Measurements from ENCODE around the gene CTXN1. TPM values are rescaled to one million over a fixed set of nuclear protein-coding genes. Genes with fewer than 3 reads are reported as not detected.

The CTXN1 gene
- total and polyA plus RNA-seq, 4 donors = 4.3 to 182 (median 87.7) TPM

GRCh38 chr19:7953576-7953975 is 27.6 kb upstream of the CTXN1 start:
- Histone ChIP-seq H3K27me3 (ENCODE audit: control insufficient read depth, insufficient read depth, low read length) (no peaks in the 10 kb centered on the region), H3K36me3 (ENCODE audit: control insufficient read depth, insufficient read depth, low read length) (peaks cover 29% of the 10 kb centered on the region), H3K4me1 (ENCODE audit: control insufficient read depth, insufficient read depth, low read length) (peaks cover 4% of the 10 kb centered on the region), H3K9me3 (ENCODE audit: control insufficient read depth, insufficient read depth, low read length) (no peaks in the 10 kb centered on the region), H3K27ac (ENCODE audit: low read depth, low read length) (no peak overlapping the region), H3K4me3 (ENCODE audit: low read depth, low read length) (no peak overlapping the region)
- WGBS (ENCODE audit: insufficient coverage) = 80% methylated on average over 7 of the region's 7 CpGs
- no peak for DNase-seq (ENCODE audit: low read depth in 4 of 6, low spot score in 6 of 6)

- Histone ChIP-seq H3K4me1 (ENCODE audit: control insufficient read depth, insufficient read depth, low read length) (peaks cover 4% of the 10 kb centered on the region), H3K4me3 (ENCODE audit: low read depth, low read length) (no peak overlapping the region), H3K27ac (ENCODE audit: low read depth, low read length) (no peak overlapping the region), H3K36me3 (ENCODE audit: control insufficient read depth, insufficient read depth, low read length) (peaks cover 25% of the 10 kb centered on the region), H3K27me3 (ENCODE audit: control insufficient read depth, insufficient read depth, low read length) (no peaks in the 10 kb centered on the region), H3K9me3 (ENCODE audit: control insufficient read depth, insufficient read depth, low read length) (peaks cover 1% of the 10 kb centered on the region)
- no peak for DNase-seq (ENCODE audit: low read depth in 4 of 6, low spot score in 6 of 6)
- 48% methylated on average over 3 of the region's 3 CpGs for WGBS (ENCODE audit: insufficient coverage)
These were observed 27.1 kb upstream of the CTXN1 start for GRCh38 chr19:7953060-7953459.

GRCh38 chr19:7947939-7948338 is 22.0 kb upstream of the CTXN1 start:
- Histone ChIP-seq H3K9me3 (ENCODE audit: control insufficient read depth, insufficient read depth, low read length) (peaks cover 3% of the 10 kb centered on the region), H3K27me3 (ENCODE audit: control insufficient read depth, insufficient read depth, low read length) (no peaks in the 10 kb centered on the region), H3K4me1 (ENCODE audit: control insufficient read depth, insufficient read depth, low read length) (peaks cover 17% of the 10 kb centered on the region), H3K27ac (ENCODE audit: low read depth, low read length) (no peak overlapping the region), H3K4me3 (ENCODE audit: low read depth, low read length) (no peak overlapping the region), H3K36me3 (ENCODE audit: control insufficient read depth, insufficient read depth, low read length) (peaks cover 3% of the 10 kb centered on the region)
- DNase-seq (ENCODE audit: low read depth in 4 of 6, low spot score in 6 of 6) = no peak
- no CpG with 5 or more reads among the region's 4 CpGs for WGBS (ENCODE audit: insufficient coverage)

GRCh38 chr19:7944177-7944761 is 18.3 kb upstream of the CTXN1 start:
- Histone ChIP-seq H3K27me3 (ENCODE audit: control insufficient read depth, insufficient read depth, low read length) (no peaks in the 10 kb centered on the region), H3K36me3 (ENCODE audit: control insufficient read depth, insufficient read depth, low read length) (peaks cover 27% of the 10 kb centered on the region), H3K9me3 (ENCODE audit: control insufficient read depth, insufficient read depth, low read length) (peaks cover 3% of the 10 kb centered on the region), H3K4me1 (ENCODE audit: control insufficient read depth, insufficient read depth, low read length) (peaks cover 27% of the 10 kb centered on the region), H3K4me3 (ENCODE audit: low read depth, low read length) (peak overlapping the region; percentile 91), H3K27ac (ENCODE audit: low read depth, low read length) (peak overlapping the region; percentile 96)
- WGBS (ENCODE audit: insufficient coverage) = 13% methylated on average over 9 of the region's 18 CpGs
- peak in 5 of 6 donors; percentile 81 to 98 (median 90) for DNase-seq (ENCODE audit: low read depth in 4 of 6, low spot score in 6 of 6)

- WGBS (ENCODE audit: insufficient coverage) = under 1% methylated on average over 56 of the region's 56 CpGs
- peak; percentile 96 to 100 (median 98) for DNase-seq (ENCODE audit: low read depth in 4 of 6, low spot score in 6 of 6)
- Histone ChIP-seq H3K27ac (ENCODE audit: low read depth, low read length) (peak within 1 kb of the TSS; percentile 96), H3K9me3 (ENCODE audit: control insufficient read depth, insufficient read depth, low read length) (peaks cover 3% of the 10 kb centered on the region), H3K4me3 (ENCODE audit: low read depth, low read length) (peak within 1 kb of the TSS; percentile 91), H3K36me3 (ENCODE audit: control insufficient read depth, insufficient read depth, low read length) (peaks cover 28% of the 10 kb centered on the region), H3K27me3 (ENCODE audit: control insufficient read depth, insufficient read depth, low read length) (no peaks in the 10 kb centered on the region), H3K4me1 (ENCODE audit: control insufficient read depth, insufficient read depth, low read length) (peaks cover 27% of the 10 kb centered on the region)
These were observed 17.7 kb upstream of the CTXN1 start, which contains the start of gene TIMM44 for GRCh38 chr19:7943444-7944176. Gene TIMM44, minus strand, starts transcription at chr19:7943666. Its CDS starts 15 bp downstream, at chr19:7943651.

GRCh38 chr19:7942981-7943443 is 17.1 kb upstream of the CTXN1 start:
- H3K4me3 ChIP-seq (ENCODE audit: low read depth, low read length) = peak overlapping the region; percentile 91
- H3K4me1 ChIP-seq (ENCODE audit: control insufficient read depth, insufficient read depth, low read length) = peaks cover 27% of the 10 kb centered on the region
- H3K9me3 ChIP-seq (ENCODE audit: control insufficient read depth, insufficient read depth, low read length) = peaks cover 1% of the 10 kb centered on the region
- no peaks in the 10 kb centered on the region for H3K27me3 ChIP-seq (ENCODE audit: control insufficient read depth, insufficient read depth, low read length)
- 8% methylated on average over 33 of the region's 33 CpGs for WGBS (ENCODE audit: insufficient coverage)
- no peak for DNase-seq (ENCODE audit: low read depth in 4 of 6, low spot score in 6 of 6)
- H3K36me3 ChIP-seq (ENCODE audit: control insufficient read depth, insufficient read depth, low read length) = peaks cover 32% of the 10 kb centered on the region
- H3K27ac ChIP-seq (ENCODE audit: low read depth, low read length) = peak overlapping the region; percentile 96

- DNase-seq (ENCODE audit: low read depth in 4 of 6, low spot score in 6 of 6) = no peak
- H3K36me3 ChIP-seq (ENCODE audit: control insufficient read depth, insufficient read depth, low read length) = peaks cover 41% of the 10 kb centered on the region
- H3K4me1 ChIP-seq (ENCODE audit: control insufficient read depth, insufficient read depth, low read length) = peaks cover 27% of the 10 kb centered on the region
- no peaks in the 10 kb centered on the region for H3K9me3 ChIP-seq (ENCODE audit: control insufficient read depth, insufficient read depth, low read length)
- no peaks in the 10 kb centered on the region for H3K27me3 ChIP-seq (ENCODE audit: control insufficient read depth, insufficient read depth, low read length)
- H3K4me3 ChIP-seq (ENCODE audit: low read depth, low read length) = no peak overlapping the region
- no peak overlapping the region for H3K27ac ChIP-seq (ENCODE audit: low read depth, low read length)
- 95% methylated on average over 11 of the region's 19 CpGs for WGBS (ENCODE audit: insufficient coverage)
These were observed 16.1 kb upstream of the CTXN1 start for GRCh38 chr19:7941895-7942596.

- no peak overlapping the region for H3K4me3 ChIP-seq (ENCODE audit: low read depth, low read length)
- no peaks in the 10 kb centered on the region for H3K27me3 ChIP-seq (ENCODE audit: control insufficient read depth, insufficient read depth, low read length)
- DNase-seq (ENCODE audit: low read depth in 4 of 6, low spot score in 6 of 6) = no peak
- peaks cover 50% of the 10 kb centered on the region for H3K36me3 ChIP-seq (ENCODE audit: control insufficient read depth, insufficient read depth, low read length)
- H3K9me3 ChIP-seq (ENCODE audit: control insufficient read depth, insufficient read depth, low read length) = no peaks in the 10 kb centered on the region
- WGBS (ENCODE audit: insufficient coverage) = 93% methylated on average over 6 of the region's 13 CpGs
- peaks cover 27% of the 10 kb centered on the region for H3K4me1 ChIP-seq (ENCODE audit: control insufficient read depth, insufficient read depth, low read length)
- H3K27ac ChIP-seq (ENCODE audit: low read depth, low read length) = no peak overlapping the region
These were observed 14.9 kb upstream of the CTXN1 start for GRCh38 chr19:7940841-7941240.

GRCh38 chr19:7934766-7935165 is 8.8 kb upstream of the CTXN1 start:
- Histone ChIP-seq H3K4me3 (ENCODE audit: low read depth, low read length) (no peak overlapping the region), H3K27me3 (ENCODE audit: control insufficient read depth, insufficient read depth, low read length) (no peaks in the 10 kb centered on the region), H3K27ac (ENCODE audit: low read depth, low read length) (no peak overlapping the region), H3K4me1 (ENCODE audit: control insufficient read depth, insufficient read depth, low read length) (peaks cover 9% of the 10 kb centered on the region), H3K9me3 (ENCODE audit: control insufficient read depth, insufficient read depth, low read length) (no peaks in the 10 kb centered on the region), H3K36me3 (ENCODE audit: control insufficient read depth, insufficient read depth, low read length) (peaks cover 86% of the 10 kb centered on the region)
- WGBS (ENCODE audit: insufficient coverage) = 93% methylated on average over 21 of the region's 21 CpGs
- no peak for DNase-seq (ENCODE audit: low read depth in 4 of 6, low spot score in 6 of 6)
